Karpas-422 (cell line): Measurements from ENCODE around the gene SKP1. TPM values are rescaled to one million over a fixed set of nuclear protein-coding genes. Genes with fewer than 3 reads are reported as not detected.
A peak's percentile ranks its signal among the peaks of the same experiment; 100 is the strongest.

Experiments used
- DNase-seq: peaks from one replicate; pipeline ENCODE4 v3.0.0-alpha.2; 2015
- H2AFZ ChIP-seq: fragments of 200-600 bp; sonication (generic); 2 replicates; pipeline ENCODE4 v1.6.1; 2014; ENCODE audit warnings: antibody characterized with exemption, low read length, mixed read lengths
- H3K27ac ChIP-seq: fragments of 200-600 bp; sonication (generic); 2 replicates; pipeline ENCODE4 v1.5.1; 2014; ENCODE audit warnings: mild to moderate bottlenecking, low read length, moderate library complexity
- H3K27me3 ChIP-seq: fragments of 200-600 bp; sonication (generic); 2 replicates; pipeline ENCODE4 v1.6.1; 2014; ENCODE audit warnings: low read length, mixed read lengths
- H3K36me3 ChIP-seq: fragments of 200-600 bp; sonication (generic); 2 replicates; pipeline ENCODE4 v1.6.1; 2014; ENCODE audit warnings: low read length, mixed read lengths; ENCODE audit not compliant: insufficient read depth
- H3K4me1 ChIP-seq: fragments of 200-600 bp; sonication (generic); 2 replicates; pipeline ENCODE4 v1.6.1; 2014; ENCODE audit warnings: mild to moderate bottlenecking, low read length, mixed read lengths
- H3K4me2 ChIP-seq: fragments of 200-600 bp; sonication (generic); 2 replicates; pipeline ENCODE4 v1.6.1; 2014; ENCODE audit warnings: low read length, low read depth, mild to moderate bottlenecking; ENCODE audit not compliant: poor library complexity, severe bottlenecking
- H3K4me3 ChIP-seq: fragments of 200-600 bp; sonication (generic); 2 replicates; pipeline ENCODE4 v1.5.1; 2014; ENCODE audit warnings: mild to moderate bottlenecking, antibody characterized with exemption, low read length, mixed read lengths
- H3K79me2 ChIP-seq: fragments of 200-600 bp; sonication (generic); 2 replicates; pipeline ENCODE4 v1.6.1; 2014; ENCODE audit warnings: mild to moderate bottlenecking, low read length, mixed read lengths
- H3K9ac ChIP-seq: fragments of 200-600 bp; sonication (generic); 2 replicates; pipeline ENCODE4 v1.6.0; 2014; ENCODE audit warnings: low read length
- H3K9me2 ChIP-seq: fragments of 200-600 bp; sonication (generic), shearing (Covaris generic); replicated peaks from 2 replicates; pipeline ENCODE4 v1.6.0; 2014; ENCODE audit warnings: mild to moderate bottlenecking, low read length, moderate library complexity; ENCODE audit not compliant: insufficient read depth
- H3K9me3 ChIP-seq: fragments of 300-700, 200-600 bp; sonication (generic); 2 replicates; pipeline ENCODE4 v1.6.1; 2014; ENCODE audit warnings: low read length, mixed read lengths
- H4K20me1 ChIP-seq: fragments of 200-600 bp; sonication (generic); 2 replicates; pipeline ENCODE4 v1.6.1; 2014; ENCODE audit warnings: mild to moderate bottlenecking, antibody characterized with exemption, low read length, low read depth; ENCODE audit not compliant: insufficient read depth
- total RNA-seq: library from RNA; depleted of rRNA; stranded (reverse); fragments of >200 nt; shearing (Covaris generic); gene quantifications from 2 replicates; pipeline ENCODE4 v1.2.3, GENCODE V29; 2014; ENCODE audit warnings: low replicate concordance

Gene SKP1
- total RNA-seq, 1 experiment from 2014 or later = 210 TPM

- H4K20me1 ChIP-seq = peaks cover 31% of the 10 kb centered on the region
- no peaks in the 10 kb centered on the region for H3K27me3 ChIP-seq
- no peaks in the 10 kb centered on the region for H3K9me2 ChIP-seq
- H3K36me3 ChIP-seq = peaks cover 38% of the 10 kb centered on the region; the same call in 1 of the 2 replicates
- DNase-seq = no peak
- peaks cover 60% of the 10 kb centered on the region for H3K79me2 ChIP-seq
- H3K9me3 ChIP-seq = no peaks in the 10 kb centered on the region
- no peak overlapping the region for H3K4me3 ChIP-seq
- no peak overlapping the region for H3K27ac ChIP-seq
- H3K4me2 ChIP-seq = no peak overlapping the region
- no peak overlapping the region for H2AFZ ChIP-seq
- no peak overlapping the region for H3K9ac ChIP-seq
- H3K4me1 ChIP-seq = no peaks in the 10 kb centered on the region
Measured at GRCh38 chr5:134148986-134149539, 27.7 kb downstream of the SKP1 start.

GRCh38 chr5:134148316-134148715, 28.4 kb downstream of the SKP1 start:
- H2AFZ ChIP-seq = no peak overlapping the region
- no peaks in the 10 kb centered on the region for H3K4me1 ChIP-seq
- H3K27ac ChIP-seq = no peak overlapping the region
- no peak for DNase-seq
- H3K9ac ChIP-seq = no peak overlapping the region
- no peaks in the 10 kb centered on the region for H3K9me3 ChIP-seq
- no peaks in the 10 kb centered on the region for H3K27me3 ChIP-seq
- H3K4me2 ChIP-seq = no peak overlapping the region
- H3K36me3 ChIP-seq = peaks cover 33% of the 10 kb centered on the region; the same call in 1 of the 2 replicates
- peaks cover 31% of the 10 kb centered on the region for H4K20me1 ChIP-seq
- peaks cover 61% of the 10 kb centered on the region for H3K79me2 ChIP-seq
- no peak overlapping the region for H3K4me3 ChIP-seq
- H3K9me2 ChIP-seq = no peaks in the 10 kb centered on the region

- no peaks in the 10 kb centered on the region for H3K9me3 ChIP-seq
- H3K79me2 ChIP-seq = peaks cover 58% of the 10 kb centered on the region
- H3K27ac ChIP-seq = no peak overlapping the region
- no peak overlapping the region for H3K4me3 ChIP-seq
- no peak overlapping the region for H3K4me2 ChIP-seq
- no peaks in the 10 kb centered on the region for H3K27me3 ChIP-seq
- H4K20me1 ChIP-seq = peaks cover 38% of the 10 kb centered on the region
- H2AFZ ChIP-seq = no peak overlapping the region
- peaks cover 29% of the 10 kb centered on the region; the same call in 1 of the 2 replicates for H3K36me3 ChIP-seq
- H3K4me1 ChIP-seq = no peaks in the 10 kb centered on the region
- no peaks in the 10 kb centered on the region for H3K9me2 ChIP-seq
- DNase-seq = no peak
- no peak overlapping the region for H3K9ac ChIP-seq
Measured at GRCh38 chr5:134146651-134147518, 29.9 kb downstream of the SKP1 start.

GRCh38 chr5:134145779-134146581, 30.8 kb downstream of the SKP1 start:
- H3K4me3 ChIP-seq = no peak overlapping the region
- H4K20me1 ChIP-seq = peaks cover 45% of the 10 kb centered on the region
- H2AFZ ChIP-seq = no peak overlapping the region
- H3K9me3 ChIP-seq = no peaks in the 10 kb centered on the region
- no peak overlapping the region for H3K27ac ChIP-seq
- H3K27me3 ChIP-seq = no peaks in the 10 kb centered on the region
- H3K9ac ChIP-seq = no peak overlapping the region
- peaks cover 23% of the 10 kb centered on the region; the same call in 1 of the 2 replicates for H3K36me3 ChIP-seq
- DNase-seq = peak; percentile 89
- H3K79me2 ChIP-seq = peaks cover 55% of the 10 kb centered on the region
- H3K9me2 ChIP-seq = no peaks in the 10 kb centered on the region
- no peak overlapping the region for H3K4me2 ChIP-seq
- H3K4me1 ChIP-seq = no peaks in the 10 kb centered on the region

- Histone ChIP-seq H2AFZ (no peak overlapping the region), H3K4me2 (no peak overlapping the region), H3K79me2 (peaks cover 50% of the 10 kb centered on the region), H3K9me2 (no peaks in the 10 kb centered on the region), H3K4me3 (no peak overlapping the region), H3K27me3 (no peaks in the 10 kb centered on the region), H4K20me1 (peaks cover 42% of the 10 kb centered on the region), H3K36me3 (peaks cover 19% of the 10 kb centered on the region; the same call in 1 of the 2 replicates), H3K9ac (no peak overlapping the region), H3K27ac (no peak overlapping the region), H3K9me3 (no peaks in the 10 kb centered on the region), H3K4me1 (no peaks in the 10 kb centered on the region)
- no peak for DNase-seq
Measured at GRCh38 chr5:134145041-134145757, 31.6 kb downstream of the SKP1 start.

- Histone ChIP-seq H2AFZ (no peak overlapping the region), H3K79me2 (peaks cover 52% of the 10 kb centered on the region), H3K9me3 (no peaks in the 10 kb centered on the region), H3K9me2 (no peaks in the 10 kb centered on the region), H4K20me1 (peaks cover 49% of the 10 kb centered on the region), H3K4me2 (no peak overlapping the region), H3K27ac (no peak overlapping the region), H3K4me3 (no peak overlapping the region), H3K9ac (no peak overlapping the region), H3K36me3 (peaks cover 20% of the 10 kb centered on the region; the same call in 1 of the 2 replicates), H3K27me3 (no peaks in the 10 kb centered on the region), H3K4me1 (no peaks in the 10 kb centered on the region)
- no peak for DNase-seq
Measured at GRCh38 chr5:134143944-134144941, 32.5 kb downstream of the SKP1 start.

- no peak for DNase-seq
- no peaks in the 10 kb centered on the region for H3K9me2 ChIP-seq
- H3K27me3 ChIP-seq = no peaks in the 10 kb centered on the region
- H3K36me3 ChIP-seq = peaks cover 20% of the 10 kb centered on the region; the same call in 1 of the 2 replicates
- no peak overlapping the region for H3K9ac ChIP-seq
- peaks cover 52% of the 10 kb centered on the region for H3K79me2 ChIP-seq
- H3K9me3 ChIP-seq = no peaks in the 10 kb centered on the region
- H4K20me1 ChIP-seq = peaks cover 53% of the 10 kb centered on the region
- no peak overlapping the region for H3K4me3 ChIP-seq
- H2AFZ ChIP-seq = no peak overlapping the region
- H3K4me2 ChIP-seq = no peak overlapping the region
- H3K27ac ChIP-seq = no peak overlapping the region
- H3K4me1 ChIP-seq = no peaks in the 10 kb centered on the region
Measured at GRCh38 chr5:134143431-134143830, 33.3 kb downstream of the SKP1 start.
